Erythroblast (primary cell): ENCODE data around the gene CD46.

Source experiments
- GATA1 ChIP-seq: IDR thresholded peaks from 2 replicates; pipeline ENCODE4 v1.6.1; 2011; ENCODE audit warnings: low read depth, mild to moderate bottlenecking, control low read depth, low read length, moderate library complexity
- POLR2A ChIP-seq: IDR thresholded peaks from 2 replicates; pipeline ENCODE4 v1.6.1; 2011; ENCODE audit warnings: mild to moderate bottlenecking, low read length

GRCh38 chr1:207754011-207754410 is 2.2 kb downstream of the CD46 start:
- TF ChIP-seq POLR2A (no peak), GATA1 (no peak)
